Testis (tissue), 3 donors: ENCODE measurements around the gene ROR2. TPM values are rescaled to one million over a fixed set of nuclear protein-coding genes. Genes with fewer than 3 reads are reported as not detected.

ENCODE experiments used
- DNase-seq: peaks from one replicate; pipeline ENCODE4 v3.0.0-alpha.2; 2019
- H3K27ac ChIP-seq, 2 donors: fragments of 200-600 bp; sonication (generic); one replicate each; pipeline ENCODE4 v1.5.1; 2019
- H3K27me3 ChIP-seq: fragments of 200-600 bp; sonication (generic); one replicate; pipeline ENCODE4 v1.5.1; 2019
- H3K36me3 ChIP-seq: fragments of 200-600 bp; sonication (generic); one replicate; pipeline ENCODE4 v1.5.1; 2017; ENCODE audit warnings: low read depth; ENCODE audit errors: missing control alignments
- H3K4me1 ChIP-seq: fragments of 200-600 bp; sonication (generic); one replicate; pipeline ENCODE4 v1.5.1; 2019
- H3K4me3 ChIP-seq, 2 donors: fragments of 200-600 bp; sonication (generic); one replicate each; pipeline ENCODE4 v1.5.1; 2017 to 2019
- H3K9me3 ChIP-seq: fragments of 200-600 bp; sonication (generic); one replicate; pipeline ENCODE4 v1.5.1; 2017
- CTCF ChIP-seq, 3 experiments: fragments of 450-650 bp in 2 of 3; fragments of 200-600 bp in 1 of 3; sonication (generic) in 1 of 3; IDR thresholded peaks; one replicate each; pipeline ENCODE4 v1.5.1; 2016 to 2019; ENCODE audit warnings: antibody characterized with exemption in 3 of 3, mild to moderate bottlenecking in 2 of 3, moderate library complexity in 1 of 3
- POLR2A ChIP-seq: fragments of 450-650 bp; IDR thresholded peaks from one replicate; pipeline ENCODE4 v1.6.1; 2017; ENCODE audit warnings: antibody characterized with exemption, mild to moderate bottlenecking, moderate library complexity
- WGBS, 2 donors: methylation state at CpG; one replicate each; pipeline ENCODE4 v1.1.5; 2018; 5-methylcytosine and 5-hydroxymethylcytosine counted together
- intact Hi-C: fragments of 100-400 bp; cut with DNase I; formaldehyde crosslinking; loops from one replicate; pipeline ENCODE4 v1.15.1; 2023; ENCODE audit warnings: low total_unique reads
- polyA plus RNA-seq: library from polyadenylated mRNA; stranded (reverse); fragments of 350-450 nt; fragmentation: Illumina TruSeq; extraction: RNeasy Lipid Tissue Mini Kit (QIAGEN cat#74804); gene quantifications from one replicate; pipeline ENCODE4 v1.2.3, GENCODE V29; 2014; ENCODE audit warnings: low read depth, low replicate concordance; ENCODE audit not compliant: insufficient read depth
- total RNA-seq, 2 donors: library from RNA; depleted of rRNA; stranded (reverse); fragments of >200 nt; gene quantifications; one replicate each; pipeline ENCODE4 v1.2.3, GENCODE V29; 2016

Gene ROR2
- total and polyA plus RNA-seq, 3 donors from 2014 or later, result 11.5 to 16.5 (median 12.3) TPM

GRCh38 chr9:91942201-91942600 is 7.8 kb downstream of the ROR2 start:
- Histone ChIP-seq H3K4me3 (no peak overlapping the region), H3K27ac (no peak overlapping the region), H3K4me1 (no peaks in the 10 kb centered on the region), H3K36me3 (no peaks in the 10 kb centered on the region), H3K27me3 (no peaks in the 10 kb centered on the region), H3K9me3 (no peaks in the 10 kb centered on the region)
- TF ChIP-seq CTCF (IDR thresholded peaks at IDR 0.05), result no peak
- no peak for TF ChIP-seq POLR2A
- 88 to 89% methylated on average over 5 of the region's 5 CpGs for WGBS, 2 donors
- intact Hi-C loops, result no loop called here
- no peak for DNase-seq

DNA sequence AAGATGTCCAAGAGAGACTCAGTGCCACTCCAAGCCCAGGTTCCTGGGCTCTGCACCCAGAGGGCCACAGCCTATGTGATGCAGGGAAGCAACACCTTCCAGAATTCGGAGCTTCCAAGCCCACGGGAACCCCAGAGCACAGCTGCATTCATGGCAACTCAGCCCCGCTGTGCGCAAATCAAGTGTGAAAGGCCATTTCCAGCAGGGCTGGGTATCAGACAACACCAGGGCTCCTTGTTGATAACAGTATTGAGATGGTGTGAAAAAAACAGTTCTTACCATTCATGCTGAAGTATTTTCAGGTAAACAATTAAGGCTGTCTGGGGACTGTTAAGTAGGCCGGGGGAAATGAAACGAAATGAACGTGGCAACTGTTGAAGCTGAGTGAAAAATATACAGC is 10.1 kb downstream of the ROR2 start:
- H3K9me3 ChIP-seq, result no peaks in the 10 kb centered on the region
- TF ChIP-seq CTCF (IDR thresholded peaks at IDR 0.05), result no peak
- no peak for TF ChIP-seq POLR2A
- H3K4me3 ChIP-seq, result no peak overlapping the region
- WGBS, 2 donors, result 92% methylated on average over 7 of the region's 7 CpGs
- DNase-seq, result no peak
- no peaks in the 10 kb centered on the region for H3K27me3 ChIP-seq
- H3K4me1 ChIP-seq, result no peaks in the 10 kb centered on the region
- no peaks in the 10 kb centered on the region for H3K36me3 ChIP-seq
- intact Hi-C loops, result no loop called here
- H3K27ac ChIP-seq, result no peak overlapping the region

DNA sequence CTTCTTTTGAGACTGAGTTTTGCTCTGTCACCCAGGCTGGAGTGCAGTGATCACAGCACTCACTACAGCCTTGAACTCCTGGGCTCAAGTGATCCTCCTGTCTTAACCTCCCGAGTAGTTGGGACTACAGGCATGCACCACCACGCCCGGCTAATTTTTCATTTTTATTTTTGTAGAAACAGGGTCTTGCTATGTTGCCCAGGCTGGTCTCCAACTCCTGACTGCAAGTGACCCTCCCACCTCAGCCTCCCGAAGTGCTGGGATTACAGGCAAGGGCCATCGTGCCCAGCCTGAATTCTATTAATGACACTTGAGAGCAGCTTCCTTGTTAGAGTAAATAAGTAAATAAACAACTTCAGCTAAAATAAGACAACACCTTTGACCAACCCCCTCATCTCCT is 12.3 kb downstream of the ROR2 start:
- H3K4me3 ChIP-seq, result no peak overlapping the region
- no peaks in the 10 kb centered on the region for H3K4me1 ChIP-seq
- no peak overlapping the region for H3K27ac ChIP-seq
- H3K36me3 ChIP-seq, result no peaks in the 10 kb centered on the region
- WGBS, 2 donors, result 64 to 87% methylated on average over 5 of the region's 5 CpGs
- no peak for TF ChIP-seq POLR2A
- no peak for TF ChIP-seq CTCF (IDR thresholded peaks at IDR 0.05)
- no peak for DNase-seq
- intact Hi-C loops, result no loop called here
- no peaks in the 10 kb centered on the region for H3K9me3 ChIP-seq
- H3K27me3 ChIP-seq, result no peaks in the 10 kb centered on the region

- H3K27me3 ChIP-seq, result no peaks in the 10 kb centered on the region
- H3K4me1 ChIP-seq, result no peaks in the 10 kb centered on the region
- no peaks in the 10 kb centered on the region for H3K9me3 ChIP-seq
- 72 to 76% methylated on average over 9 of the region's 9 CpGs for WGBS, 2 donors
- no peaks in the 10 kb centered on the region for H3K36me3 ChIP-seq
- DNase-seq, result no peak
- no peak overlapping the region for H3K27ac ChIP-seq
- intact Hi-C loops, result no loop called here
- no peak overlapping the region for H3K4me3 ChIP-seq
- TF ChIP-seq CTCF (IDR thresholded peaks at IDR 0.05) (no peak), POLR2A (no peak)
Observed at GRCh38 chr9:91937056-91937455, 13.0 kb downstream of the ROR2 start.

DNA sequence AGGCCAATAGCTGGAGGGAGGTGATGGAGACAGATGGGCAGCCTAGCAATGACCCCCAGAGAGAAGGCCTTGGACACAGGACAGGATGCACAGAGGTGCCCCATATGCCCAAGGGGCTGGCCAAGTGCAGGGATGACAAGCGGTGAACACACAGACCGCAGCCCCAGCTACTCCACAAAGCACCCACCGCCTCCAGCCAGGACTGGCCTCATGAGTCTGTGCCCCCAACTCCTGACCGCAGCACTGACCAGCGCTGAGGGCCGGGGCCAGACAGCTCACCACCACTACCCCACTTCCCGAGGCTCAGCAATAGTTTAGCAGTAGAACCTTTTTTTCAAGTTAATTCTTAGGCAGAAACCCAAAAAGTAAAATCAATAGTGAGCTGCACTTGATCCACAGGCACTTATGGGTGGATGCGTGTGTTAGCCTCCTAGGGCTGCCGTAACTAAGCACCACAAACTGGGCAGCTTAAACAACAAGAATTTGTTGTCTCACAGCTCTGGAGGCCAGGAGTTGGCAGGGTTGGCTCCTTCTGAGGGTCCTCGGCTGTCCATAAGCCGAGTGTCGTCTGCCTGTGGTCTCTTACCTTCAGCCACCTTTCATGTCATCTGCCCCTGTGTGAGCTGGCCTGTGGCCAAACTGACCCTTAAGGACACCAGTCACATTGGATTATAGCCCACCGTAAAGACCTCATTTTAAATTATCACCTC is 14.1 kb downstream of the ROR2 start:
- intact Hi-C loops, result no loop called here
- Histone ChIP-seq H3K9me3 (no peaks in the 10 kb centered on the region), H3K36me3 (no peaks in the 10 kb centered on the region), H3K4me3 (no peak overlapping the region), H3K4me1 (no peaks in the 10 kb centered on the region), H3K27ac (no peak overlapping the region), H3K27me3 (no peaks in the 10 kb centered on the region)
- no peak for DNase-seq
- no peak for TF ChIP-seq POLR2A
- TF ChIP-seq CTCF (IDR thresholded peaks at IDR 0.05), result no peak
- WGBS, 2 donors, result 91 to 97% methylated on average over 13 of the region's 13 CpGs
